OCI-M2 (cell line): ENCODE data around the gene GUF1.
A peak's percentile ranks its signal among the peaks of the same experiment; 100 is the strongest.
"Not testable (repeated sequence)": the region's sequence is repeated elsewhere in the genome, so short reads cannot be mapped to it uniquely, and the experiment has no call there.

Experiments used
- DNase-seq: peaks from one replicate; lab custom pipeline; 2025; ENCODE audit not compliant: unreplicated experiment; lab: John Stamatoyannopoulos, UW

GUF1 gene

DNA sequence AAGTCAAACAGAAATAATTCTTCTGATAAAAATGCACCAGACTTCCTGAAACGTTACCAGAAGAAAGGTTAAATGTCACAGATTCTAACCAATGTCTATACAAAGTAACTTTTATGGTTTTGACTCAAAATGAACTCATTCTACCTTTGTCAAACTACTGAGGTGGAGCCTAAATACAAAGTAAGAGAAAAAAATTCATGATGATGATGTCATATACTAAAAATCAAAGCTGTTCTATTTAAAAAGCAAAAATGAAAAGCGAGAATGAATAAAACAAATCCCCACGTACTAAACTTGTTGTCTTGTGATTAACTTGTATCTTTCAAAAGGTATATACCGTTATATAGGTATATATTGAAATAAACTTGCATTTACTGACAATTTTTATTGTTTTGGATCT, 26.5 kb downstream of the GUF1 start:
- no peak for DNase-seq

DNA sequence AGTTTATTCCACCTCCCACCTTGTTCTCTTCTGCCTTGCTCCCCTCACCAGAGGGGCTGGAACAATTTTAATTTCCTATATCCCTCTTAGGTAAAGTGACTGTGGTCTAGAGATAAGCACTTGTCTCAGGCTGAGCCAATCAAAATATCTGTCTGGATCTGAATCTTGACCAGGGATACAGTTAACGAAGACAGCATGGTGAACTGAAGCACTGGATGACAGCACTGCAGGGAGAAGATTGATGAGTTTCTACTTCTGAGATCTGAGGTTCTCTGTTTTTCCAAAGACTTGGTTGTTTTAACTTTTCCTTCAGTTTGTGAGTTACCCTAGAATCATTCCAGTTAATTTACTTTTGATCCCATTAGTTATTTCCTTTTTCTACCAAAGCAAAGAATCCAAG, 34.9 kb downstream of the GUF1 start:
- no peak for DNase-seq

DNA sequence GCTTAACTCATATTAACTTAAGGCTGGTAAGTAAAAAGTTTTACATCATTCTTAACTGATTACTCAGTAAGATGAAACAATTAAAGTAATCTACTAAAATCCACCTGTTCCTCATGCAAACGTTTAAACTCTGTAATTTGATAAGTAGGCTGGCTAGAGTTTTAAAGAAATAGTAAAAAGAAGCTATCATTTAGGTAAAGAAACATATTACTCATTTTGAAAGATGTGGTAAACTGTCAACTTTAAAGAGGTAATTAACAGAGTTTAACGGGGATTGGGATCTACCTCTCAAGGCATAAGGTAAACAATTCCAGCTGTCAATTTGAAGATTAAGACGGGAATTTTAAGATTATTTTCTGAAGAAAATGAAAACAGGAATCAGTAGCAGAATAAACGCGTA, 38.4 kb downstream of the GUF1 start:
- no peak for DNase-seq

DNA sequence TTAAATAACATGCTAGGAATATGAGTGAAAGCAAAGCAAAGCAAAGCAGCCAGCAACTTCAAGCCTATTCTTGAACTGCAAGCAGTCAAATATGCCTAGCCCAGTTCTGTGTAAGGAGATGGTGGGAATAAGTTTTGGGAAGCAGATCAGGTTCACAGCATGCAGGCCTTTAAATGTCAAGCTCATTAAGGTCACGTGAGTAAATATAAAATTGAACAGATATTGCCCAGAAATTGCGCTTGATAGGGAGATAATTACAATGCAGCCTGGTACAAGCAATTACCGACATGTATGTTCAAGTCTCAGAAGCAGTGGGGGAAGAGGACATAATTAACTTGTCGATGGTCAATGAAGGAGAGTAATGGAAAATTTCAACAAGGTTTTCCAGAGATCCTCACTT, 42.2 kb downstream of the GUF1 start:
- no peak for DNase-seq

DNA sequence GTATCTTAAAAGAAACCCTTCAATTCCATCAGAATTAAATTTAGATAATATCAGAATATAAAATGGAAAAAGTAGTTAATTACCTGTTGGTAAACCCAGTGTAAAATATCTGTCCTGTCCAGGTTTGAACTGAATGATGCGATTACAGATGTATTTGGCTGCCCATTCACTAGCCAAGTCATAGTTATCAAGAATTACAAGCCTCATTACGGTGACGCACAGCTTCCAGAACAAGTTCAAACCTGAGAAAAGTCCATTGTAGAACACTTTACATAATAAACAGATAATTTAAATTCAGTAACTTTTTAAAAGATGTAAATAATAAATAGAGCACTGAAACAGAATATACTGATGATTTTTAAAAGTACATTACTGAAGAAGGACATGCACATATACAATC, 43.8 kb downstream of the GUF1 start:
- DNase-seq, result no peak

DNA sequence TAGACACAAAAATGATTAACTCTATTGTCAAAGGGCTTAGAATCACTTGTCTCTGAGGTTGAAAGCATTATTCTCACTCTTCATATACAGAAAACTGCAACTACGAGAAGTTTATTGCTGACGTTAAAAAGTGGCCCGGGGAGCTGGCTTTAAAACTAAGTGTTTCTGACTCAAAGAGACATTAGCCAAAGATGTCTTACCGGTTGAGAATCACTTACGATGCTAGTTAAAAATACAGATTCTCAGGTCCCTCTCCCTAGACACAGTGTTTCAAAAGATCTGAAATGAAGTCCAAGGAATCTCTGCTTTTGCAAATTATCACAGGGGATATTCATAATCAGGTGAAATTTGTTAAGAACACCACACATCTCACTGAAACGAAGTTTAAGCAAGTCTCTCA, 46.9 kb downstream of the GUF1 start:
- DNase-seq, result no peak

DNA sequence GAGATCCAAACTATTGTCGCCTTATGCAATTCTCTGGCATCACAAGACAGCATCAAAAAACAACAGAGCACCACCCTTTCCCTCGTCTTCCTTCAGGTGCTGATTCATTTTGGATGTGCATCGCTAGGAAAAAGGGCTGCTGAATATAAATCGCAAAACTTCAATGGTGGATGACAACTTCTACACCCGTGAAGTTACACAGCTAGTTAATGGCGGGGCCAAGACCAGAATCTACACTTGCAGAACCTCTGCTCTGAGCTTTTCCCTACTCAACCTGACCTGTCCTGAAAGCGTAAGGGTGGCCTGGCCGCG, 47.5 kb downstream of the GUF1 start:
- DNase-seq, result no peak

DNA sequence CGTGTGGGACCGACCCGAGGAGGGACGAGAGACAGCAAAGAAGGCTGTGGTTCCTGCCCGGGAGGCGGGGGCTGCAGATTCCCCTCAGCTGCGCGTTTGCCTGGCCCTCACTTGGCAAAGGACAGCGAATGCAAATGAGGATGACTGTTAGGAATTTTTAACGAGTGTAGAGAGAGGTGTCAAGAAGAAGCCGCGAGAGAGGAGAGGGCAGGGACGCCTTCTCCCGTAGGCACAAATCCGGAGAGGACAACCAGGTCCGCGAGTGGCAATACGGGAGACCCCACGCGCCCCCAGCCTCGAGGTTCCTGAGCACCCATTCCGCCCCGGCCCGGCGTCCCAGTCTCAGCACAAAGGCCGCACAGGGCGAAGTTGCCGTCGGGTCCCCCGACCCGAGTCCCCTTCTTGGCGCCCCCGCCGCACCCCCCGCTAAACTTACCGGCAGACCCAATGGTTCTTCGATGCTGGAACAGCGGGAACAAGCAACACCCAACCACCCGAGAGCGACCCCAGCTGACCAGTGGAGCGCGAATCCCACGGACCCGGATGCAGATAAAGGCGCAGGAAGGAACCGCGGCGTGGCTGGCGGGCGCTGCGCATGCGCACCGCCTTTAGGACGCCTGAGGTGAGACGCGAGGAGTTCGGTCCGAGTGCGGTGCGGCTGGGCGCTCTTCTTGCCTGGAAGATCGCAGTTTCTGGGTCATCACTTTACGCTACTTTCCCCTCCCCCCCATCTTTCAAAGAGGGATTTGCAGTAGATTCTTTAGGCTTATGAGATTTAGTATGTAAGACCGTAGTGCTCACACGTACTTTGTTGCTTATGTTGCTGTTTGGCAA, 48.0 kb downstream of the GUF1 start, which contains the start of gene GNPDA2:
Gene GNPDA2, minus strand, starts transcription at position 519 of the 834 bp plus-strand sequence. CDS start 4,349 bp downstream, outside the sequence.
- DNase-seq, result peak; percentile 44

DNA sequence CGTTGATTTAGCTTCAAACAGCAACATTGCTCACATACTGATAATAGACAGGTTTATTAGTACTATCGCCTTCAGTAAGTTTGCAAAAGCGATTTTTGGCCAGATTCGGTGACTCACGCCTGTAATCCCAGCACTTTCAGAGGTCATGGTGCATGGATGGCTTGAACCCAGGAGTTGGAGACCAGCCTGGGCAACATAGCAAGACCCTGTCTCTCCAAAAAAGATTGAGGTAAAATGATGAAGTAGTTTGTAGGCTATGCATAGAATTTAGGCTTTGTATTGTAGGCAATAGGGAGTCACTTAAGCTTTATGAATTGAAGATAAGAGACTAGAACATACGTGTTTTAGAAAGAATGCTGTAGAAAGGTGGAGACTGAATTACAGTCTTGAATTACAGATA, 49.3 kb downstream of the GUF1 start:
- no peak for DNase-seq

DNA sequence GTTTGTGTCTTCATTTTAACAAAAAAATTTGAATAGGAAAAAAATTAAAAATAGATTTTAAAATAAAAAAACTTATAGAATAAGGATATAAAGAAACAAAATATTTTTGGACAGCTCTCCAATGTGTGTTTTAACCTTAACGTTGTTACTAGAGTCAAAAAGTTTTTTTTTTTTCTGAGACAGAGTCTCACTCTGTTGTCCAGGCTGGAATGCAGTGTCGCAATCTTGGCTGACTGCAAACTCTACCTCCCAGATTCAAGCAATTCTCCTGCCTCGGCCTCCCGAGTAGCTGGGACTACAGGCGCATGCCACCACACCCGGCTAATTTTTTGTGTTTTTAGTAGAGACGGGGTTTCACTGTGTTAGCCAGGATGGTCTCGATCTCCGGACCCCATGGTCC, 50.5 kb downstream of the GUF1 start:
- DNase-seq, result not testable (repeated sequence)

DNA sequence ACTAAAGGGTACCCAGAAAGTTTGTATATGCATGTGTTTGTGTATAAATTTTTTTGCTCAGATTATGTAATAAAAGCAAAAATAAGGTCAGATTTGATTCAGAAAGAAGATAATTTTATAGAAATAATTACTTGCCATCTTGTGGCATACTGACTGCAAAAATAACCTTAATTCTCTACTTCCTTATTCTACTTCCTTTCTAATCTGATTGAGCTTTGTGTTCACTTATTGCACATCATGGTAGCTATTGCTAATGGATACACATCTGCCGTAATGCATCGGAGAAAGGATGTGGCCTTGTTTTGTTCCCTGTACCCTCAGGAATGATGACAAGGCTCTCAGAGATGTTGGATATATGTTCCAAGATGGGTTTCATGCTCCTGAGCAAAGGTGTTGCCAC, 58.7 kb downstream of the GUF1 start:
- DNase-seq, result no peak

DNA sequence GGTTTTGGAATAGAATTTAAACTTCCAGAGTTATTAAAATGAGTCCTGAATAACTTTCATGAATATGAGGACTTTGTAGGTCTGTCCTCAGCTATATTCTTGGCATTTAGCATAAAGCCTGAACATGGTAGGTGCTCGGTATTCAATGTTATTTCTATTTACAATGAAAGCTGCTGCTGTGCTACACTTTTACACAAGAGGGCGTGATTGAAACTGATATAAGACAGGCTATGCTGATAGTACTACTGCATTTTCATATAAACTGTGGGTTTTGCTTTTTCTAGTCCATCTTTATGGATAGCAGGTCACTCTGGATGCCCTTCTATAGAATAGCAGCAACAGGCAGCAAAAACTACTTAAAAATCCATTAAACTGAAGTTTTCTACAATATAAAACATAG, 60.4 kb downstream of the GUF1 start:
- DNase-seq, result no peak

DNA sequence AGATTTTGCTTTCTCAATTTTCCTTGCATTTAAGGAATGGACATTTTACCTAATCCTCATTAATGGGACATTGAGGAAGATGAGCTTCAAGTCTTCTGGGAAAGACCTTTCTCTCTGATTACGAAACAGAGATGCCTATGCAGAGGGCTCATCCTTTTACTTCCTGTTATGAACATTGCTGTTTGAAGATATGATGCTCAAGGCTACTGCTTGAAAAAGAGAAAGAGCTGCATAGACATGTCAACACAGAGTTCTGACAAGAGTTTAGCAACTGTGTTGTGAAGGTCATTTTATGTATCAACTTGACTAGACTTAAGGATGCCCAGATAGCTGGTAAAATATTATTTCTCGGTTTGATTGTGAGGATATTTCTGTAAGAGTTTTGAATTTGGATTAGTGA, 62.0 kb downstream of the GUF1 start:
- no peak for DNase-seq
